Choroid plexus epithelial cell (primary cell): ENCODE results near the gene UBE2L3.
A peak's percentile ranks its signal among the peaks of the same experiment; 100 is the strongest.

Source experiments
- DNase-seq: peaks from one replicate; pipeline ENCODE4 v3.0.0-alpha.2; 2010; ENCODE audit warnings: low read depth
- H3K4me3 ChIP-seq: 2 replicates; pipeline ENCODE4 v1.5.1; 2011; ENCODE audit warnings: low read depth, mild to moderate bottlenecking, control low read depth, low read length, moderate library complexity
- TF ChIP-seq, protein P1 (sequence below): conservative IDR thresholded peaks from 2 replicates; pipeline ENCODE4 v1.5.1; 2011; ENCODE audit warnings: low read depth, mild to moderate bottlenecking, control low read depth, inconsistent platforms, low read length, moderate library complexity

UBE2L3 gene

DNA sequence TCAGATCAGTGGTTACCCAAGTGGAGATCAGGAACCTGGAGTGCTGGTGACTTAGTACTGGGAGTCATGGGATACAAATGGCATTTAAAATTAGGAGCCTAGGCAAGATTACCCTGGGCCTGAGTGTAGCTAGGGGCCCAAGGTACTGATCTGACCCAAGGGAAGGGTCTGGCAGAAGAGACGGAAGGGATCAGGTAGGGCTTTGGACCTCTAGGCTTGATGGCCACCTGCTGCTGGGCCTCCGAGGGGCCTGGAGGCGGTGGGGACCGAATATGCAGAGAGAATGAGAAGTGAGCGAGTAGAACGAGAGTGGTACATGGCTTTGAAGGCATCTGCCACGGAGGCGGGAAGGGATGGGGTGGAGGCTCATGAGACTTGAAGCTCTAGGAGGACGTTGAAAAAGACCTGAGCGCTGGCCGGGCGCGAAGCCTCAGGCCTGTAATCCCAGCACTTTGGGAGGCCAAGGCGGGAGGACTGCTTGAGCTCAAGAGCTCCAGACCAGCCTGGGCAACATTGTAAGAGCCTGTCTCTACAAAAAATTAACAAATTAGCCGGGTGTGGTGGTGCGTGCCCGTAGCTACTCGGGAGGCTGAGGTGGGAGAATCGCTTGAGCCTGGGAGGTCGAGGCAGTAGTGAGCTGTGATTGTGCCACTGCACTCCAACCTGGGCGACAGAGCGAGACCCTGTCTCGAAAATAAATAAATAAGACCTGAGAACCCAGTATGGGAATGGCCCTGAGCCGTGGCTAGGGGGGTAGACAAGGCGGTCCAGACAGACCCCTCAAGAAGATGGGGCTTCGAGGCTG, 97.7 kb downstream of the UBE2L3 start:
- TF ChIP-seq, protein P1, sequence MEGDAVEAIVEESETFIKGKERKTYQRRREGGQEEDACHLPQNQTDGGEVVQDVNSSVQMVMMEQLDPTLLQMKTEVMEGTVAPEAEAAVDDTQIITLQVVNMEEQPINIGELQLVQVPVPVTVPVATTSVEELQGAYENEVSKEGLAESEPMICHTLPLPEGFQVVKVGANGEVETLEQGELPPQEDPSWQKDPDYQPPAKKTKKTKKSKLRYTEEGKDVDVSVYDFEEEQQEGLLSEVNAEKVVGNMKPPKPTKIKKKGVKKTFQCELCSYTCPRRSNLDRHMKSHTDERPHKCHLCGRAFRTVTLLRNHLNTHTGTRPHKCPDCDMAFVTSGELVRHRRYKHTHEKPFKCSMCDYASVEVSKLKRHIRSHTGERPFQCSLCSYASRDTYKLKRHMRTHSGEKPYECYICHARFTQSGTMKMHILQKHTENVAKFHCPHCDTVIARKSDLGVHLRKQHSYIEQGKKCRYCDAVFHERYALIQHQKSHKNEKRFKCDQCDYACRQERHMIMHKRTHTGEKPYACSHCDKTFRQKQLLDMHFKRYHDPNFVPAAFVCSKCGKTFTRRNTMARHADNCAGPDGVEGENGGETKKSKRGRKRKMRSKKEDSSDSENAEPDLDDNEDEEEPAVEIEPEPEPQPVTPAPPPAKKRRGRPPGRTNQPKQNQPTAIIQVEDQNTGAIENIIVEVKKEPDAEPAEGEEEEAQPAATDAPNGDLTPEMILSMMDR: no peak
- no peak for DNase-seq

DNA sequence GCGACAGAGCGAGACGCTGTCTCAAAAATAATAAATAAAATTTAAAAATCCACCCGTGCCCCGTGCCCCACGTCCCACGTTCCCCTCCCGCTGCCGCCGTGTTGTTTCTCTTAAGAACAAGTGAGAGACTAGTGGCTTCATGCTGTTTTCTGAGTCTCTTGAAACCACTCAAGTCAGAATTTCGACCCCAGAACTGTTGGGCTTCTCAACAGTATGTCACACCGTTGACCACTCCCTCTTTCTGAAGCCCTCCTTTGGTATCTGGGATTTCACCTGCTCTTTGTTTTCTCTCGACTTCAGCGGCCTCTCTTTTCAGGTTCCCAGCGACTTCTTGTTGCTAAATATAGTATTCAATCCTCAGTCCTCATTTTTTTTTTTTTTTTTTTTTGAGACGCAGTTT, 99.3 kb downstream of the UBE2L3 start:
- H3K4me3 ChIP-seq: peak overlapping the region; percentile 94
- DNase-seq: no peak
- TF ChIP-seq, protein P1: no peak

More for the DNA sequence above, 97.7 kb downstream of the UBE2L3 start:
- H3K4me3 ChIP-seq: peak overlapping the region; percentile 94

DNA sequence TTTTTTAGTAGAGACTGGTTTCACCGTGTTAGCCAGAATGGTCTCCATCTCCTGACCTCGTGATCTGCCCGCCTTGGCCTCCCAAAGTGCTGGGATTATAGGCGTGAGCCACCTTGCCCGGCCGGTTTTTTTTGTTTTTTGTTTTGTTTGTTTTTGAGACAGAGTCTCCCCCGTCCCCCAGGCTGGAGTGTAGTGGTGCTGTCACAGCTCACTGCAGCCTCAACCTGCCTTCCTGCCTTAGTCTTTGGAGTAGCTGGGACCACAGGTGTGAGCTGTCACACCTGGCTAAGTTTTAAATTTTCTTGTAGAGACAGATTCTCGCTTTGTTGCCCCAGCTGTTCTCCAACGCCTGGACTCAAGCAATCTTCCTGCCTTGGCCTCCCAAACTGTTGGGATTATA, 101.5 kb downstream of the UBE2L3 start:
- DNase-seq: no peak
- H3K4me3 ChIP-seq: no peak overlapping the region
- TF ChIP-seq, protein P1: no peak

GRCh38 chr22:21672107-21672629, 104.7 kb downstream of the UBE2L3 start:
- TF ChIP-seq, protein P1: no peak
- DNase-seq: no peak
- no peak overlapping the region for H3K4me3 ChIP-seq
